Measurements from ENCODE around the gene PUDP. TPM values are rescaled to one million over a fixed set of nuclear protein-coding genes. Genes with fewer than 3 reads are reported as not detected.

Gene PUDP
- total RNA-seq, 1 donor from 2014 or later: 18.4 TPM

DNA sequence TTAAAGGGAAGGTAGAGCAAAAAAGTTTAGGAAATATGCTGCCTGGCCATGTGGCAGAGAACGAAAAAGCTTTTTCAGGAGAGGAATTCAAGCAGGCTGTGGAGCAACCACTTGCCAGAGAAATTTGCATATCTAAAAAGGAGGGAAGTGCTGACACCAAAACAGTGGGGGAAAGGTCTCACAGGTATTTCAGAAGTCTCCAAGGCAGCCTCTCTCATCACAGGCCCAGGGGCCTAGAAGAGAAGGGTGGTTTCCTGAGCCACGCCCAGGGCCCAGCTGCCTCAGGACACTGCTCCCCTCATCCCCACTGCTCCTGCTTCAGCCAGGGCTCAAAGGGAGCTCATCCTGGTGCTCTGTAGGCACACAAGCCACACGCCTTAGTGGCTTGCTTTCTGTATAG lies 30.4 kb downstream of the PUDP start:
- Mint-ChIP-seq H3K27me3 (ENCODE audit: unreplicated experiment) (no peaks in the 10 kb centered on the region), H3K4me3 (ENCODE audit: unreplicated experiment) (no peak overlapping the region), H3K4me1 (ENCODE audit: unreplicated experiment) (peaks cover 45% of the 10 kb centered on the region), H3K36me3 (ENCODE audit: unreplicated experiment) (no peaks in the 10 kb centered on the region), H3K27ac (ENCODE audit: unreplicated experiment) (no peak overlapping the region), H3K9me3 (ENCODE audit: unreplicated experiment) (peaks cover 4% of the 10 kb centered on the region)
- no peak for DNase-seq (ENCODE audit: extremely low spot score, unreplicated experiment)
- TF ChIP-seq, protein P1, sequence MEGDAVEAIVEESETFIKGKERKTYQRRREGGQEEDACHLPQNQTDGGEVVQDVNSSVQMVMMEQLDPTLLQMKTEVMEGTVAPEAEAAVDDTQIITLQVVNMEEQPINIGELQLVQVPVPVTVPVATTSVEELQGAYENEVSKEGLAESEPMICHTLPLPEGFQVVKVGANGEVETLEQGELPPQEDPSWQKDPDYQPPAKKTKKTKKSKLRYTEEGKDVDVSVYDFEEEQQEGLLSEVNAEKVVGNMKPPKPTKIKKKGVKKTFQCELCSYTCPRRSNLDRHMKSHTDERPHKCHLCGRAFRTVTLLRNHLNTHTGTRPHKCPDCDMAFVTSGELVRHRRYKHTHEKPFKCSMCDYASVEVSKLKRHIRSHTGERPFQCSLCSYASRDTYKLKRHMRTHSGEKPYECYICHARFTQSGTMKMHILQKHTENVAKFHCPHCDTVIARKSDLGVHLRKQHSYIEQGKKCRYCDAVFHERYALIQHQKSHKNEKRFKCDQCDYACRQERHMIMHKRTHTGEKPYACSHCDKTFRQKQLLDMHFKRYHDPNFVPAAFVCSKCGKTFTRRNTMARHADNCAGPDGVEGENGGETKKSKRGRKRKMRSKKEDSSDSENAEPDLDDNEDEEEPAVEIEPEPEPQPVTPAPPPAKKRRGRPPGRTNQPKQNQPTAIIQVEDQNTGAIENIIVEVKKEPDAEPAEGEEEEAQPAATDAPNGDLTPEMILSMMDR (IDR thresholded peaks at IDR 0.05): no peak

DNA sequence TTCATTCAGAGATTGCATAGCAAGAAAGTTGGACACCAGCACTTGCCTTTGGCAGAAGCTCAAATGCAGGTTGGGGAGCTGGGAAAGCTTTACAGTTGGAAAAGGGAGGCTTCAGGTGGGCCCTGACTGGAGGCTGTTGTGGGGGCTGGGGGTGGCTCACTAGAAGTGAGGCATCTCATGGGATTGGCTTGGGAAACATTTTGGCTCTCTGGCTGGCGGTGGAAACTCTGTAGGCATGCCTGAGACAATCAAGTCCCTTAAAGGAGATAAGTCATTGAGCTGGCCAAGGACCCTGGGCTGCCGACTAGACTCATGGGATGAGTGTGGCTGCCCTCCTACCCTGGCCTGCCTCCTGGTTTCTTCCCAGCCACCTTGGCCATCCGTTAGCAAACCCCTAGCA lies 31.9 kb downstream of the PUDP start:
- H3K27me3 Mint-ChIP-seq (ENCODE audit: unreplicated experiment): no peaks in the 10 kb centered on the region
- no peaks in the 10 kb centered on the region for H3K36me3 Mint-ChIP-seq (ENCODE audit: unreplicated experiment)
- no peak for DNase-seq (ENCODE audit: extremely low spot score, unreplicated experiment)
- peaks cover 34% of the 10 kb centered on the region for H3K4me1 Mint-ChIP-seq (ENCODE audit: unreplicated experiment)
- no peak overlapping the region for H3K27ac Mint-ChIP-seq (ENCODE audit: unreplicated experiment)
- no peak overlapping the region for H3K4me3 Mint-ChIP-seq (ENCODE audit: unreplicated experiment)
- H3K9me3 Mint-ChIP-seq (ENCODE audit: unreplicated experiment): peaks cover 4% of the 10 kb centered on the region
- TF ChIP-seq, protein P1 (IDR thresholded peaks at IDR 0.05): no peak

DNA sequence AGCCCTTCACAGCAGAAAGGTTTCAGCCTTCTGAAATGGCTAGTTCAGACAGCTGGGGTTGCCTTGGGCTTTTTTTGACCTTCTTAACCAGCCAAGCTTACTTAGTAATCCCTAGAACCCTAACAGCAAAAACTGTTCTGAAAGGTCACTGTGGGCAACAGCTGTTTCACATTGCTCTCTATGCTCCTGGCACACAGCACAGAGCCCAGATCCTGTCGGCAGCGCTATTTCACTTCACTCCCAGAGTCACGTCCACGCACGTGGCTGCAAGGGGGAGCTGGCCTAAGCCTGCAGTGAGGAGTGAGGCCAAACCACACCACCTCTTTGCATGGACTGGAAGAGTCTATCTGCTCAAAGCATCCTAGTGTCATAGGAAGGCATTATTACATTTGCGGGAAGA lies 32.4 kb downstream of the PUDP start:
- no peaks in the 10 kb centered on the region for H3K36me3 Mint-ChIP-seq (ENCODE audit: unreplicated experiment)
- DNase-seq (ENCODE audit: extremely low spot score, unreplicated experiment): no peak
- TF ChIP-seq, protein P1 (IDR thresholded peaks at IDR 0.05): no peak
- H3K9me3 Mint-ChIP-seq (ENCODE audit: unreplicated experiment): peaks cover 4% of the 10 kb centered on the region
- H3K4me1 Mint-ChIP-seq (ENCODE audit: unreplicated experiment): peaks cover 34% of the 10 kb centered on the region
- H3K27me3 Mint-ChIP-seq (ENCODE audit: unreplicated experiment): no peaks in the 10 kb centered on the region
- no peak overlapping the region for H3K27ac Mint-ChIP-seq (ENCODE audit: unreplicated experiment)
- no peak overlapping the region for H3K4me3 Mint-ChIP-seq (ENCODE audit: unreplicated experiment)

DNA sequence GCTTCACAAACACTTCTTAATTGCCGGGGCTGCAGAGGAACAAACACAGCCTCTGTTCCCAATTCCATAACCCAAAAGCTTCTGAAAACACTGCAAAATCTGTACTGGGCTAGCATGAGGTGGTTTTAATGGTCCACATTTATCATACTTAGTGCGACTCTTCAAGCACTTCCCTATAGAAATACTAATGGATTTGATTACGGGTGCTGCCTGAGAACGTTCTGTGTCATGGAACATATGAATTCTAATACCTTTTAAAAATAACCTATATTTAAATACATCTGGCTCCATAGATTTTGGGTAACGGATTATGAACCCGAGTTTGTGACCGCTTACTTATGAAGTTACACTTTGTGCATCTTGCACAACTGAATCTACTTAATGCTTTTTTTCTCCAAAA lies 35.9 kb downstream of the PUDP start:
- no peaks in the 10 kb centered on the region for H3K9me3 Mint-ChIP-seq (ENCODE audit: unreplicated experiment)
- no peak overlapping the region for H3K27ac Mint-ChIP-seq (ENCODE audit: unreplicated experiment)
- H3K36me3 Mint-ChIP-seq (ENCODE audit: unreplicated experiment): no peaks in the 10 kb centered on the region
- no peak for DNase-seq (ENCODE audit: extremely low spot score, unreplicated experiment)
- peaks cover 43% of the 10 kb centered on the region for H3K4me1 Mint-ChIP-seq (ENCODE audit: unreplicated experiment)
- H3K4me3 Mint-ChIP-seq (ENCODE audit: unreplicated experiment): no peak overlapping the region
- H3K27me3 Mint-ChIP-seq (ENCODE audit: unreplicated experiment): no peaks in the 10 kb centered on the region
- TF ChIP-seq, protein P1 (IDR thresholded peaks at IDR 0.05): no peak

DNA sequence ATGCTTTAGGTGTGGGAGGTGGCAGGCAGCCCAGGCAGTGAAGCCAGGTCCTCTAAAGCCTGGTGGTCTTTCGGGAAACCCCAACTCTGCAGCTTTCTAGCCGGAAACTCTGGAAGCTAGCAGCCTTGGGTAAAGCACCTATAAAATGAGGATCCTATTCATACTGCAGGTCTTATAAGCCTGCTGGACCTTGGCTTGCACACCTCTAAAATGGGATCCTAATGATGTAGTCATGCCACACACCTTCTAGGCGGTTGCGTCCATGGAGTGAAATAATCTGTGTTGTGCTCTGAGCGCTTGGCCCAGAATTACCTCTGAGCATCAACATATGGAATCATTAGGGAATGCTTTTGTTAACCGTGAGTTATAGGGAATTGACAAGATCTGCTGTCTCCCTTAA lies 36.4 kb downstream of the PUDP start:
- peaks cover 43% of the 10 kb centered on the region for H3K4me1 Mint-ChIP-seq (ENCODE audit: unreplicated experiment)
- H3K9me3 Mint-ChIP-seq (ENCODE audit: unreplicated experiment): no peaks in the 10 kb centered on the region
- H3K27ac Mint-ChIP-seq (ENCODE audit: unreplicated experiment): no peak overlapping the region

More for the DNA sequence above, 36.4 kb downstream of the PUDP start:
- no peak for DNase-seq (ENCODE audit: extremely low spot score, unreplicated experiment)
- no peaks in the 10 kb centered on the region for H3K36me3 Mint-ChIP-seq (ENCODE audit: unreplicated experiment)
- no peaks in the 10 kb centered on the region for H3K27me3 Mint-ChIP-seq (ENCODE audit: unreplicated experiment)
- no peak overlapping the region for H3K4me3 Mint-ChIP-seq (ENCODE audit: unreplicated experiment)
- TF ChIP-seq, protein P1 (IDR thresholded peaks at IDR 0.05): no peak
